ENCODE measurements around the gene MRGPRX4.
"Not testable (repeated sequence)": the region's sequence is repeated elsewhere in the genome, so short reads cannot be mapped to it uniquely, and the experiment has no call there.

MRGPRX4 gene

GRCh38 chr11:18191376-18191775 is 18.7 kb downstream of the MRGPRX4 start:
- FAIRE-seq = no peak
- DNase-seq (ENCODE audit: insufficient read length, low spot score) = no peak
- TF ChIP-seq CTCF (IDR thresholded peaks at IDR 0.05; ENCODE audit: insufficient read depth, missing control alignments) = no peak

GRCh38 chr11:18193010-18193409 is 20.4 kb downstream of the MRGPRX4 start:
- DNase-seq (ENCODE audit: insufficient read length, low spot score) = no peak
- no peak for FAIRE-seq
- no peak for TF ChIP-seq CTCF (IDR thresholded peaks at IDR 0.05; ENCODE audit: insufficient read depth, missing control alignments)

GRCh38 chr11:18196532-18196931 is 23.9 kb downstream of the MRGPRX4 start:
- FAIRE-seq (no peak), DNase-seq (ENCODE audit: insufficient read length, low spot score) (no peak)
- TF ChIP-seq CTCF (IDR thresholded peaks at IDR 0.05; ENCODE audit: insufficient read depth, missing control alignments) = no peak

- DNase-seq (ENCODE audit: insufficient read length, low spot score); FAIRE-seq: not testable (repeated sequence)
These were observed 25.1 kb downstream of the MRGPRX4 start for GRCh38 chr11:18197738-18198137.

GRCh38 chr11:18203723-18204122 is 31.1 kb downstream of the MRGPRX4 start:
- TF ChIP-seq CTCF (IDR thresholded peaks at IDR 0.05; ENCODE audit: insufficient read depth, missing control alignments) = peak; percentile 52
- DNase-seq (ENCODE audit: insufficient read length, low spot score) = peak; percentile 47
- no peak for FAIRE-seq

- TF ChIP-seq CTCF (IDR thresholded peaks at IDR 0.05; ENCODE audit: insufficient read depth, missing control alignments) = no peak
- DNase-seq (ENCODE audit: insufficient read length, low spot score) (no peak), FAIRE-seq (no peak)
These were observed 31.6 kb downstream of the MRGPRX4 start for GRCh38 chr11:18204220-18204619.

- no peak for FAIRE-seq
- no peak for TF ChIP-seq CTCF (IDR thresholded peaks at IDR 0.05; ENCODE audit: insufficient read depth, missing control alignments)
- DNase-seq (ENCODE audit: insufficient read length, low spot score) = no peak
These were observed 32.1 kb downstream of the MRGPRX4 start for GRCh38 chr11:18204771-18205170.

- DNase-seq (ENCODE audit: insufficient read length, low spot score) (no peak), FAIRE-seq (no peak)
- no peak for TF ChIP-seq CTCF (IDR thresholded peaks at IDR 0.05; ENCODE audit: insufficient read depth, missing control alignments)
These were observed 36.4 kb downstream of the MRGPRX4 start for GRCh38 chr11:18209058-18209457.
